Activated T-helper 1 cell treated with anti-CD3 and anti-CD28 coated beads, Interleukin-2, amount 50 U/mL, for 16 hours (primary cell): ENCODE measurements around the gene TPRN.
A peak's percentile ranks its signal among the peaks of the same experiment; 100 is the strongest.
"Not testable (repeated sequence)": the region's sequence is repeated elsewhere in the genome, so short reads cannot be mapped to it uniquely, and the experiment has no call there.

Source experiments
- DNase-seq, 2 donors: peaks; one replicate each; pipeline ENCODE4 v3.0.0-alpha.2; 2020; ENCODE audit warnings: low read depth in 1 of 2, low spot score in 1 of 2

TPRN gene, protein sequence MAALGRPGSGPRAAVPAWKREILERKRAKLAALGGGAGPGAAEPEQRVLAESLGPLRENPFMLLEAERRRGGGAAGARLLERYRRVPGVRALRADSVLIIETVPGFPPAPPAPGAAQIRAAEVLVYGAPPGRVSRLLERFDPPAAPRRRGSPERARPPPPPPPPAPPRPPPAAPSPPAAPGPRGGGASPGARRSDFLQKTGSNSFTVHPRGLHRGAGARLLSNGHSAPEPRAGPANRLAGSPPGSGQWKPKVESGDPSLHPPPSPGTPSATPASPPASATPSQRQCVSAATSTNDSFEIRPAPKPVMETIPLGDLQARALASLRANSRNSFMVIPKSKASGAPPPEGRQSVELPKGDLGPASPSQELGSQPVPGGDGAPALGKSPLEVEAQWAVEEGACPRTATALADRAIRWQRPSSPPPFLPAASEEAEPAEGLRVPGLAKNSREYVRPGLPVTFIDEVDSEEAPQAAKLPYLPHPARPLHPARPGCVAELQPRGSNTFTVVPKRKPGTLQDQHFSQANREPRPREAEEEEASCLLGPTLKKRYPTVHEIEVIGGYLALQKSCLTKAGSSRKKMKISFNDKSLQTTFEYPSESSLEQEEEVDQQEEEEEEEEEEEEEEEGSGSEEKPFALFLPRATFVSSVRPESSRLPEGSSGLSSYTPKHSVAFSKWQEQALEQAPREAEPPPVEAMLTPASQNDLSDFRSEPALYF

DNA sequence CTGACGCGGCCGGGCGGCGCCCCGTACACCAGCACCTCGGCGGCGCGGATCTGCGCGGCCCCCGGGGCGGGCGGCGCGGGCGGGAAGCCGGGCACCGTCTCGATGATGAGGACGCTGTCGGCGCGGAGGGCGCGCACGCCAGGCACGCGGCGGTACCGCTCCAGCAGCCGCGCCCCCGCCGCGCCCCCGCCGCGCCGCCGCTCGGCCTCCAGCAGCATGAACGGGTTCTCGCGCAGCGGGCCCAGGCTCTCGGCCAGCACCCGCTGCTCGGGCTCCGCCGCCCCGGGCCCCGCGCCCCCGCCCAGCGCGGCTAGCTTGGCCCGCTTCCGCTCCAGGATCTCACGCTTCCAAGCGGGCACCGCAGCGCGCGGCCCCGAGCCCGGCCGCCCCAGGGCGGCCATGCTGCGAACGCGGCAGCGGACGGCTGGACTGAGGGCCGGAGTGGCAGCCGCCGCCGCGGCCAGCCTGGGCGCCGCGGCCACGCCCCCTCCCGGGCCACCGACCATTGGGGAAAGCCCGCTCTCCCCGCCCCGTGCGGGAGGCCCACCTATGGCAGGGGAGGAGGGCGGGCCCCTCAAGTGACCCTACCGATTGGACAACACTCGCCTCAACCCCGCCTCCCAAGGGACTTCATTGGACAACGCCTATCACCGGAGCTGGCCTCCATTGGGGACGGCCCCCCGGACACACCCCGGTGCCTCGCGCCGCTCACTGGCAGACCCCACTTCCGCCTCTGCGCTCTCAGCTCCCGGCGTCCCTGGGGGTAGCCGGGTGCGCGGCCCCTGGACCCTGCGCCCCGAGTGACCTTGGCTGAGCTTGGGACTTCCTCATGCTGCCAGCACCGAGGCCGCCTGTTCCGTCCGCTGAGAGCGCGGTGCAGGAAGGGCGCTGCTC, at the start of gene TPRN:
TPRN (minus strand) TSS at position 431 of the 894 bp plus-strand sequence; CDS start at position 401, 30 bp downstream.
- DNase-seq: peak; percentile 93 to 98

DNA sequence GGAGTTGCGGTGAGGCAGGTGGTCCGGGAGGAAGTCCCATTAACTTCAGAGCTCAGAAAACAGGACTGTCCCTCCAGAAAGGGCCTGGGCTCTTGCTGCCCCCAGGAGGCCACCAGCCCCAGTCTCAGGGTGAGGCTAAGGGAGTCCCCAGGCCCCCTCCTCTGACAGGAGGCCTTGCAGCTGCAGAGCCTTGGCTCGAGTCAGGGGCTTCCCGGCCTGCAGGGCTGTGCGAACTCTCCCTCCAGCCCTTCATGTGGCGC, 47.3 kb upstream of the TPRN start:
- DNase-seq: no peak

DNA sequence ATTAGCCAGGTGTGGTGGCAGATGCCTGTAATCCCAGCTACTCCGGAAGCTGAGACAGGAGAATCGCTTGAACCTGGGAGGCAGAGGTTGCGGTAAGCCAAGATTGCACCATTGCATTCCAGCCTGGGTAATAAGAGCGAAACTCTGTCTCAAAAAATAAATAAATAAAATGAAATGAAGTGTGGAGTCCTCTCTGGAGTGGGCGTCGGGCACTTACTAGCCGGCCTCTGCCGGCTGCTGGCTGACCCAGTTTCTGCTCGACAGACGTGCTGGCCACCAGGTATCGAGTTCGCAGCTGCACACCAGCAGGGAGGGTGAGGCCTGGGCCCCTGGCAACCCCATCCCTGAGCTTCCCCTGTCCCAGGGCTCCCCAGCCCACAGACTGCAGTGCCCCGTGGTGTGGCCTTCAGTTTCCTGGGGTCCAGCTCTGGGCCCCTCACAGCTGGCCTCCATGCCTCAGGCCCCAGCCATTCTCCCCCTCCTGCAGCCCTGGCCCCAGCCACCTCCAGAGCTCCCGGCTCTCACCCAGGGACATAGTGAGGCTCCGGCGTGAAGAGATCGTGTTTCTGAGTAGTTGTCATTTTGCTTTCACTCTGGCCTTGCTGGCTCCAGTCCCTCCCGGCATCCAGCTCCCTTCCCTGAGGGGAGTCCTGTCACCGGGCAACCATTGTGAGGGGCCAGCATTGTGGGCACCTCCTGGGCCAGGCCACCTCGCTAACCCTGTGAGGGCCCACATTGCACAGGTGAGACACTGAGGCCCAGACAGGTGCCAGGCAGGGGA, 46.8 kb upstream of the TPRN start:
- DNase-seq: no peak

DNA sequence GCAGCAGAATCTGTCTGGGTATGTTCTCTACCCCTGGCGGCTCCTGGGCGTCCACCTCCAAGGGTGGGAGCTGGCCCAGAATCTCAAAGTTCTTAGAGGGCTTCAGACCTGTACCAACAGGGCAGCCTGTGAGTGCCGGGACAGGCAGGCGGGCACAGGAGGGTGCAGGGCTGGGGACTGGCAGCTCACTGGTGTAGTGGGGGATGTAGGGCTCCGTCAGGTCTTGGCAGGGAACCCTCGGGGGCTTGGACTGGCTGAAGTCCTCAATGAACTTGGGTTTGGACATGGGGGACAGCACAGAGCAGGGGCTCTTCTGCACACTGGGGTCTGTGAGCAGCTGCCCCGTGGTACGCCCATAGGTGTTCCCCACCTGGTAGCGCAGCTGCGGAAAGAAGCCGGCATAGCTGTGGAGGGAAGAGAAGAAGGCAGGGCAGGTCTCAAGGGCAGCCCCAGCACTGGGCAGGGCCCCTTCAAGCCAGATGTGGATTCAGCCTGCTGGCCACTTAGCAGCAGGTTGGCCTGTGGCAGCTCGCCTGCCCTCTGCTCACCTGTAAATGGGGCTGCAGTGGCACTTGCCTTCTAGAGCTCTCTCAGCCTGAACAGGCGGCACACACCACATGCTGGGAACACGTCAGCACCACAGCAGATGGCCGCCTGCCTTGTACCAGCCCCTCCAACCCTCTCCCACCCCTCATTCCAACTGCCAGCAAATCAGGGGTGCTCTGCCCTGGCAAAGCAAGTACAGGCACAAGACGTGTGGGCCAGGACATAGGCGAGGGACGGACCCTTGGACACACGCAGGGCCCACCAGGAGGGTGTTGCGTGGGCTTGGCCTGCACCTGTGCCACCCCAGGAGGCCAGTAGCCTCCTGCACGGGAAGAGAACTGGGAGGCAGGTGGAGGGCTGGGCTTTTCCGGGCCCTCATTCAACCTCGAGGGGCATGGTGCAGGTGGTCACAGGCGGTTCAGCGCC, 45.2 kb upstream of the TPRN start:
- DNase-seq: no peak

DNA sequence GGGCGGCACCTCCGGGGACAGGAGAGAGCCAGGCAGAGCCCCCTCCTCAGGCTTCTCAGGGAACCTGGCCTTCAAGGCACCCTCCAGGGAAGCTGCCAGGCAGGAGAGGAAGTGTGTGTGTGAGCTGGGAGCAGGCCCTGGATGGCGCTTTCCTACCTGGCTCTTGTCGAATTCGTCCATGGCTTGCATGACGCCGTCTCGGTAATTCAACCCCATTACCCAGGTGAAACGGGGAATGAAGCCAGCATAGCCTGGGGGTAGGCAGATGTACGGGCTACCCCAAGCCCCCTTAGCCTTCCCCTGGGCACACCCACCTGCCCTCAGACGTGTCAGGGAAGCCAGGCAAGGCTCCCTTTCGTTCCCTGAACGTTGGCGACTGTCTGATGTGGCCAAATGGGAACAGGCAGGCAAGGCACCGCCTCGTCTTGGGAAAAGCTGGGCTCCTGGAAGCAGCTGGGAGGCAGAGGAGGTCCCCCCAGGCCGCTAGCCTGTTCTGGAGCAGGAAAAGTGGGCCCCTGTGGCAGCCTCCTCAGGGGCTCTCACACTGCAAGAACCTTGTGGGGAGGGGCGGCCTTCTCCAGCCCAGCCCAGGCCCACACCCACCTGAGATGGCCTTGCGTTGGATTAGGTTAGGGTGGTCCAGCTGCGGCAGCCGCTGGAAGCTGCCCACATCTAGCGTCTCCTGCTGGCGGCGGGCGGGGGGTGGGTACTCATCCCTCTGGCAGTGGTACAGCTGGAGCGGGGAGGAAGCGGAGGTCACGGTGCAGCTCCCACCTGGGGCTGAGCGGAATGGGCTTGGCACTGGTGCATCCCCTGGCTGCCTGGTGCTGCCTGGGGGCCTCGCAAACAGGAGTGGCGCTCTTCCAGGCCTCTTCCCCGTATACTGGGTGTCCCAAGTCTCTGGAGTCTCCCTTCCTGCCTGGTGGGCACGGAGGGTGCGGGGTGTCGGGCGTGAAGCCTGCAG, 44.2 kb upstream of the TPRN start:
- DNase-seq: no peak

DNA sequence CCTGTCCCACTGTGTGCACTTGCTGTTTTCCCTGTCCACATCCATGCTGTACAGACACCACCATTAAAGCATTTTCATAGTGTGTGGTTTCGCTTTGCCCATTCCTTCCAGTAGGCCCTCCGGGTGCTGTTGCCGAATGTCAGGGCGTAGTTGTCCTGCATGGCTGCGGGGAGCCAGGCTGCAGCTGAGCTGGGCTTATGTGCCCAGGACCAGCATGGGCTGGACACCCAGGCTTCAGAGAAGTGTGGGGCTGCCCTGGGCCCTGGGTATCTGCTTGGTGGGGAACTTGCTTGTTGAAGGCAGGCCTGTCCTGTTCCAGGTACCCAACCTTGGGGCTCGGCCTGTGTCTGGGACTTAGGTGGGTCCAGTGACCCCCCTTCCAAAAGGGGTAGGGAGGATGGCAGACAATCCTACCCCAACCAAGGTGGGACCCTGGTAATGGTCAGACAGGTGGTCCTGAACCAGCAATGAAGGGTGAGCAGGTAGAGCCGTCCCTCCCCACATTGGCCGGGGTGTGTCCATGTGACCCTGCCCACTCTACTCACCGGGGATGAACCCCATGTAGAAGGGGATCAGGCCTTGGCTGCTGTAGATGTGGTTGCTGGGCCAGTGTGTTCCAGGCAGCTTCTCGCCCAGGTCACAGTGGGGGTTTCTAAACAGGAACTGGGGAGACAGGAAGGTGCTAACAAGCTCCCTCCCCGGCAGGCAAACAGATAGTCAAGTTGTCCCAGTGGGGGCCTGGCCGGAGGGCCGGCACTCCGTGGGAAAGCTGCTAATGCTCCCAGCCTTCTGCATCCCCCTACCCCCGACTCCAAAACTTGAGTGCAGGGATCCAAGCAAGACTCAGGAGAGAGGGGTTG, 43.3 kb upstream of the TPRN start:
- DNase-seq: no peak

DNA sequence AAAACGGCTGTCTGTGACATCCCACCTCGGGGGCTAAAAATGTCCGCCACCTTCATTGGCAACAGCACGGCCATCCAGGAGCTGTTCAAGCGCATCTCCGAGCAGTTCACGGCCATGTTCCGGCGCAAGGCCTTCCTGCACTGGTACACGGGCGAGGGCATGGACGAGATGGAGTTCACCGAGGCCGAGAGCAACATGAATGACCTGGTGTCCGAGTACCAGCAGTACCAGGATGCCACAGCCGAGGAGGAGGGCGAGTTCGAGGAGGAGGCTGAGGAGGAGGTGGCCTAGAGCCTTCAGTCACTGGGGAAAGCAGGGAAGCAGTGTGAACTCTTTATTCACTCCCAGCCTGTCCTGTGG, 42.7 kb upstream of the TPRN start:
- DNase-seq: not testable (repeated sequence)

DNA sequence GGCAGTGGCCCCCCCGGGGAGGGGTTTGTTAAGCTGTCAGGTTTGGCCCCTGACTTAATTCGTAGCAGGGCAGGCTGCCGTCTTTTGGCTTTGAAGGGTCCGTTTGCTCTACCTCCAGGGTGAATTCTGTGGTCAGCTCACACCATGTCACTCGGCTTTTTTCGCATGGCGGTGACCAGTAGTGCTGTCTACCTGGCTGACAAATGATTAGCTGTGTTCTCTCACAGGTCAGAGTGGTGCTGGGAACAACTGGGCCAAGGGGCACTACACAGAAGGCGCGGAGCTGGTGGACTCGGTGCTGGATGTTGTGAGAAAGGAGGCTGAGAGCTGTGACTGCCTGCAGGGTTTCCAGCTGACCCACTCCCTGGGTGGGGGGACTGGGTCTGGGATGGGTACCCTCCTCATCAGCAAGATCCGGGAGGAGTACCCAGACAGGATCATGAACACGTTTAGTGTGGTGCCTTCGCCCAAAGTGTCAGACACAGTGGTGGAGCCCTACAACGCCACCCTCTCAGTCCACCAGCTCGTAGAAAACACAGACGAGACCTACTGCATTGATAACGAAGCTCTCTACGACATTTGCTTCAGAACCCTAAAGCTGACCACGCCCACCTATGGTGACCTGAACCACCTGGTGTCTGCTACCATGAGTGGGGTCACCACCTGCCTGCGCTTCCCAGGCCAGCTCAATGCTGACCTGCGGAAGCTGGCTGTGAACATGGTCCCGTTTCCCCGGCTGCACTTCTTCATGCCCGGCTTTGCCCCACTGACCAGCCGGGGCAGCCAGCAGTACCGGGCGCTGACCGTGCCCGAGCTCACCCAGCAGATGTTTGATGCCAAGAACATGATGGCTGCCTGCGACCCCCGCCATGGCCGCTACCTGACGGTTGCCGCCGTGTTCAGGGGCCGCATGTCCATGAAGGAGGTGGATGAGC, 42.0 kb upstream of the TPRN start:
- DNase-seq: no peak

DNA sequence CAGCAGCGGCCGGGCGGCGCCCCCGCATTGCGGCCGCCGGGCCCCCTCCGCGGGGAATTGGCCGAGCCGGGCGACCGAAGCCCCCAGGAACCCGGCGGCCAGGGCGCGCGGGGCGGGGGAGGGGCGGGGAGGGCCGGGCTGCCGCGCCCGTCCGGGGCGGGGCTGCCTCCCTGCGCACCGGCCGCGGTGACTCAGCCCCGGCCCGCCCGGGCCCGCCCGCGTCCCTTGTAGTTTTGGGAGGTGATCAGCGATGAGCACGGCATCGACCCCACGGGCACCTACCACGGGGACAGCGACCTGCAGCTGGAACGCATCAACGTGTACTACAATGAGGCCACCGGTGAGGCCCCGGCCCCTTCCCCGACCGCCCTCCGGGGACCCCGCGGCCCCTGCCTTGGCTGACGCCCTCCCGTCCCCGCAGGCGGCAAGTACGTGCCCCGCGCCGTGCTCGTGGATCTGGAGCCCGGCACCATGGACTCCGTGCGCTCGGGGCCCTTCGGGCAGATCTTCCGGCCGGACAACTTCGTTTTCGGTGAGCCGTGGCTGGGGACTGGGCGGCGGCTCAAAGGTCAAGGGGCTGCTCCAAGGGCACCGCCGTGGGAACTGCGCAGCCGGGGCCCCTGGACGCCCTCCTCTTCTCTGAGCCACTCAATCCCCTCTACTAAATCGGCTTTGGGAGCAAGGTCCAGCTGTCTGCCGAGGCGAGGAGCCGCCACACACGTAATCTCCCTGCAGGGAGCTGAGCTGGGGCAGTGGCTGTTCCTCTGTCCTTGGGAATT, 41.1 kb upstream of the TPRN start:
- DNase-seq: peak; percentile 55 to 64

DNA sequence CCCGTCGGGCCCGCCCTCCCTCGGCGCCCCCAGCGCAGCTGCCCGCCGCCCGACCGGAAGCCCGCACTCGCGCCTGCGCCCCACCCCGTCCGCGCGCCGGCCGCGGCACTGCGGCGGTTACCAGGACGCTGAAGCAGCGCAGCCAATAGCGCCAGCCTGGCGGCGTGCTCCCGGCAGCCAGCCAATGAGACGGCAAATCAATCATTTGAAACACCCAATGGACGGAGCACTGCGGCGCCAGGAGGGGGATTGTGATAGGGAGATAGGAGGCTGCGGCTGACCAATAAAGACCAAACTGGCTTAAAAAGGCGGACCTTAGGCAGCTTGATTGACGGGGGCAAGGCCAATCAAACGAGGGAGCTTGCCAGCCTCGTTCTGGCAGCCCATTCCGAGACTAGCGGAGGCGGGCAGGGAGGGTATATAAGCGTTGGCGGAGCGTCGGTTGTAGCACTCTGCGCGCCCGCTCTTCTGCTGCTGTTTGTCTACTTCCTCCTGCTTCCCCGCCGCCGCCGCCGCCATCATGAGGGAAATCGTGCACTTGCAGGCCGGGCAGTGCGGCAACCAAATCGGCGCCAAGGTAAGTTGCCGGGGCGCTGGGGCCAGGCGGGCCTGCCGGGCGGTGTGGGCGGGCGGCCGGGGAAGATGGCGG, 40.4 kb upstream of the TPRN start, which contains the start of gene TUBB4B:
TUBB4B (plus strand) TSS at position 447 of the 649 bp plus-strand sequence; CDS start at position 521, 74 bp downstream.
- DNase-seq: peak; percentile 90 to 96

DNA sequence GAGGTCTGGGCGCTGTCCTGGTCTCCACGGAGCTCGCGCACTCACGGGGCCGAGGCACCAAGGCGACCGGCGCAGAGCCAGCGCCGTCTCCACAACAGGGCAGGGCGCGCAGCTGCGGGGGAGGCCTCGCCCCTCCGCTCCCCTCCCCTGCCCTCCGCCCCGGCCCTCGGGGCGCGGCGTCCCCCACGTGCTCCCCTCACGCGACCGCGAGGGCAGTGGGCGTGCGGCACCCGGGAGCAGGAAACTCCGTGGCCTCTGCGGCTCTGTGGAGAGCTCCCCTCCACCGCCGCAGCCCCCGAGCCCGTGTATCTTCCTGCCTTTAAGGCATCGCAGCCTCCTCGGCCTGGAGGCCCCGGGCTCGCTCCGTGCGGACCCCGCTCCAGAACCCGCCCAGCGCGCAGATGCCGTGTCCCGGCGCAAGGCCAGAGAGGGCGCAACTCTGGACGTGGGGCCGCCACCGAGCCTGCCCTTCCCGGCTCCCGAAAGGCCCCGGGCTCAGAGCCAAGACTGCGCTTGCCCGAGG, 39.8 kb upstream of the TPRN start:
- DNase-seq: peak in 1 of 2 donors; percentile 62

DNA sequence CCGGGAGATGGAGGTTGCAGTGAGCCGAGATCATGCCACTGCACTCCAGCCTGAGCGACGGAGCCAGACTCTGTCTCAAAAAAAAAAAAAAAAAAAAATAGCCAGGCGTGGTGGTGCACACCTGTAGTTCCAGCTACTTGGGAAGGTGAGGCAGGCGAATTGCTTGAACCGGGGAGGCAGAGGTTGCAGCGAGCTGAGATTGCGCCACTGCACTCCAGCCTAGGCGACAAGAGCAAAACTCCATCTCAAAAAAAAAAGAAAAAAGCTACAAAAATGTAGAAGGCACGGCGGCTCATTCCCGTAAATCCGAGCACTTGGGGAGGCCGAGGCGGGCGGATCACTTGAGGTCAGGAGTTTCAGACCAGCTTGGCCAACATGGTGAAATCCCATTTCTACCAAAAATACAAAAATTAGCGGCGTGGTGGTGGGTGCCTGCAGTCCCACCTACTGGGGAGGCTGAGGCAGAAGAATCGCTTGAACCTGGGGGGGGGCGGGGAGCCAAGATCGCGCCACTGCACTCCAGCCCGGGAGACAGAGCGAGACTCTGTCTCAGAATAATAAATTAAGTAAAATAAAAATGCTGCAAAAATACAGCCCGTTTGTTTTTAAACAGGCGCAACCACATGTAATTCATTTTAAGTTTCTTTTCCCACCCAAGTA, 39.1 kb upstream of the TPRN start:
- DNase-seq: not testable (repeated sequence)

DNA sequence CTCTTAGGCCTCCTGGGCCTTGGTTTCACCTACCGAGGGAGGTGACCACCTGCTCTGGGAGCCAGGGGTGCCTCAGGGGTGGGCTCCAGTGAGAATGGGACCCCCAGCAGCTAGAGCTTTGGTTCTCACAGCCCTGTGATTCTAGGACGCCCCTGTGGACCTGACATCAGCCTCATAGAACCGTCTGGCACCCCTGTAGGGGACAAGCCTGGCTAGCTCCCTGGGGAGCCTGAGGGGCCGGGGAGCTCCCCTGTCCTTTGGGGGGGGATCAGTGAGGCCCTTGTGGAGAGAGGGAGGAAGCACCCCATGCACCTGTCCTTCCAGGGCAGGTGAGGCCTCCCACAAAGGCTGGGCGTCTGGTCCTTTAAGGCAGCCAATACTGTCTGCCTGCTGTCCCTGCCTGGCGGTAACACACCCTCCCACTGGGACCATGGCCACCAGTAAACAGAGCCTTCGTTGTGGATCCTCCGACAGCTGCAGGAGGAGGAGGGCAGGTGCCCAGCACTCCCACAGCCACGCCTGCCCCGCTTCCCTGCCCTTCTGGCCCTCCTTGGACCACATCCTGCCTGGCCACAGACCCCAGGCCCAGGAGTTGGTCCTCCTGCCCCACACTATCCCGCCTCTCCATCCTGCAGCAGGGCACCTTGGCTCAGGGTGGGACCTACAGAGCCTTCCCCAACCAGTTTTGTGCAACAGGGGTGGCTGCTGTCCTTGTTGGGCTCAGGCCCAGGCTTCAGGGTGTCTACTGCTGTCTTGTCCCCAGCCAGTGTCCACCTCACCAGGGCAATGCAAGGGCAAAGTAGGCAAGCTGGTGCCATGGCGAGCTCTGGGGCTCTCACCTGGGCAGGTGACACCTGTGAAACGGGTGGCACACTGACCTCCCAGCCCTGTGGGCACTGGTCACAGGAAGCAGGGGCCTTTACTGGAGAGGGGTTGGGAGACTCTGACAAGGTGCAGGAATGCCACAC, 37.5 kb upstream of the TPRN start:
- no peak for DNase-seq
